PFSK-1 (cell line): Measurements from ENCODE around the gene GRID1.

Experiments used
- FOXP2 ChIP-seq: optimal IDR thresholded peaks from 2 replicates; pipeline ENCODE3; 2011; ENCODE audit warnings: borderline replicate concordance, control low read depth, inconsistent platforms; ENCODE audit not compliant: insufficient read depth; ENCODE audit errors: extremely low read length, extremely low read depth
- POLR2AphosphoS5 ChIP-seq: IDR thresholded peaks from 2 replicates; pipeline ENCODE4 v1.6.1; 2012; ENCODE audit warnings: low read depth, mild to moderate bottlenecking, control low read depth, low read length, moderate library complexity
- REST ChIP-seq, 2 experiments: IDR thresholded peaks; 2 replicates each; pipeline versions ENCODE4 v1.6.1 to v1.8.0; 2011 to 2012; ENCODE audit warnings: low read depth in 2 of 2, low read length in 2 of 2, control low read depth in 1 of 2, inconsistent platforms in 1 of 2, mild to moderate bottlenecking in 1 of 2, moderate library complexity in 1 of 2; ENCODE audit not compliant: insufficient read depth in 1 of 2
- SIN3A ChIP-seq: IDR thresholded peaks from 2 replicates; pipeline ENCODE4 v1.6.1; 2012; ENCODE audit warnings: mild to moderate bottlenecking, low read length, moderate library complexity, borderline replicate concordance; ENCODE audit not compliant: insufficient read depth
- TAF1 ChIP-seq: IDR thresholded peaks from 2 replicates; pipeline ENCODE4 v1.6.1; 2012; ENCODE audit warnings: low read length, control low read depth, borderline replicate concordance; ENCODE audit not compliant: insufficient read depth

- TF ChIP-seq SIN3A: no peak
- no peak for TF ChIP-seq REST (IDR thresholded peaks at IDR 0.05; ENCODE audit: insufficient read depth in 1 of 2, low read depth in 2 of 2, low read length in 2 of 2)
- no peak for TF ChIP-seq POLR2AphosphoS5
- TF ChIP-seq TAF1: no peak
- no peak for TF ChIP-seq FOXP2
These were observed 168.3 kb downstream of the GRID1 start for GRCh38 chr10:86198271-86198670.
